ENCODE measurements around the gene TNS4.

The TNS4 gene

GRCh38 chr17:40499551-40500189 lies 1.8 kb downstream of the TNS4 start:
- peak; percentile 68 to 90 for DNase-seq (ENCODE audit: low read depth in 2 of 2)
- no peak overlapping the region for H3K4me3 ChIP-seq (replicated peaks in 1 of 2; ENCODE audit: low read depth in 2 of 2, low read length in 2 of 2)

DNA sequence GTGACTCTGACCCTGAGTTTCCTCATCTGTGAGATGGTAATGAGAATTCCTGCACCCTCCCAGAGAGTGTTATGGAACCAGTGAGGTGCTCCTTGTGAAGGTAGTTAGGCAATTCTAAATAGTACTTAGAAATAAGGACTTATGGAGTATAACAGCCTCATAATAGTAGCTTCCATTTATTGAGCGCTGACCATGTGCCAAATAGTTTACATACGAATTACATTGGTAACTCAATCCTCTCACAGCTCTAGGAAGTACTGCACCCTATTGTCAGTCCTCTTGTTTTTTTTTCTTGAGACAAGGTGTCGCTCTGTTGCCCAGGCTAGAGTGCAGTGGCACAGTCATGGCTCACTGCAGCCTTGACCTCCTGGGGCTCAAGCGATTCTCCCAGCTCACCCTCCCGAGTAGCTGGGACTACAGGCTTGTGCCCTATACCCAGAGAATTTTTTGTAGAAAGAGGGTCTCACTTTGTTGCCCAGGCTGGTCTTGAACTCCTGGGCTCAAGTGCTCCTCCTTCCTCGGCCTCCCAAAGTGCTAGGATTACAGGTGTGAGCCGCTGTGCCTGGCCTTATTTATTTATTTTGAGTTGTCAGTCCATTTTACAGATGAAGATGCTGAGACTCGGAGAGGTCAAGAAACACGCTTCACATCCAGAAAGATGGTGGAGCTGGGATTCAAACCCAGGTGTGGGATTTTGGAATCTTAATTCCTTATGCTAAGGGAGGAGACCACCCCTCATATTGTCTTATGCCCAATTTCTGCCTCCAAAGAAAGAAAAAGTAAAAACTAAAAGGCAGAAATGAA lies 2.9 kb downstream of the TNS4 start:
- no peak overlapping the region for H3K4me3 ChIP-seq (replicated peaks in 1 of 2; ENCODE audit: low read depth in 2 of 2, low read length in 2 of 2)
- no peak for TF ChIP-seq CTCF (IDR thresholded peaks at IDR 0.05; ENCODE audit: low read depth, low read length)

More at GRCh38 chr17:40499551-40500189, 1.8 kb downstream of the TNS4 start:
- TF ChIP-seq CTCF (IDR thresholded peaks at IDR 0.05; ENCODE audit: low read depth, low read length) = no peak

DNA sequence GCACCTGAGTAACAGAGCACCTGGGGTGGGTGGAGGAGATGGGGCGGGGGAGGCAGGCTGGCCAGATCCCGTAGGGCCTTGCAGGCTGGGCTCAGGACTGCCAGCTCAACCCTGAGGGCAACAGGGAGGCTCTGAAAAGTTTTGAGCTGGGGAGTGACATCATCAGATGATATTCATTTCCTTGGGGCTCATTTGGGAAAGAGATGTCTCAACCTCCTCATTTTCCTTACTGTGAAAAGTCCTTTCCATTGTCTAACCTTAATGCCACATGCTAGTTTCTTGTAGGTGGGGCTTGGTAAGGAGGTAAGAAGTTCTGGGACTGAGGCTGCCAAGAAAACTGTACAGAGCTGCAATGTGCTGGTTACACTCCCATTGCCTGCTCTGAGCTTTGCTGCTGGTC lies 3.7 kb downstream of the TNS4 start:
- H3K4me3 ChIP-seq (replicated peaks in 1 of 2; ENCODE audit: low read depth in 2 of 2, low read length in 2 of 2) = no peak overlapping the region
- DNase-seq (ENCODE audit: low read depth in 2 of 2) = peak; percentile 61 to 81
- no peak for TF ChIP-seq CTCF (IDR thresholded peaks at IDR 0.05; ENCODE audit: low read depth, low read length)

More for the DNA sequence above, 2.9 kb downstream of the TNS4 start:
- no peak for DNase-seq (ENCODE audit: low read depth in 2 of 2)

- no peak for DNase-seq (ENCODE audit: low read depth in 2 of 2)
- H3K4me3 ChIP-seq (replicated peaks in 1 of 2; ENCODE audit: low read depth in 2 of 2, low read length in 2 of 2) = no peak overlapping the region
- no peak for TF ChIP-seq CTCF (IDR thresholded peaks at IDR 0.05; ENCODE audit: low read depth, low read length)
These were observed 4.6 kb downstream of the TNS4 start for GRCh38 chr17:40496634-40497420.

DNA sequence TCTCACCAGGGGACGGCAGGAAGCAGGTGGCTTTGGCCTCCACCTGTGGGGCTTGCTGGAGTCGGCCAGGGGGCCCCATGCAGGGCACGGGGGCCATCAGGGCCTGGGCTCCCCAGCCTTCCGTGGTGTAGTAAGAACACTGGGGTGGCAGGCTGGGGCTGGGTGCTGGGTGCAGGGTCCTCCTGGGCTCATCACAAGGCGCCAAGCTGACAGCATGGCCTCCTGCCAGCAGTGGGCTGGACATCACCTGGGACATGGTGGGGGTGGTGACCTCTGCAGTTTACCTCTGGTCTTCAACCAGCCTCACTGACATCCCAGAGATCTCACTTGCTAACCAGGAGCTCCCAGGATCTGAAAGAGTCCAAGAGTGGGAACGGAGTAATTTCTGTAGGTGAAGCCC lies 5.3 kb downstream of the TNS4 start:
- H3K4me3 ChIP-seq (replicated peaks in 1 of 2; ENCODE audit: low read depth in 2 of 2, low read length in 2 of 2) = no peak overlapping the region
- no peak for DNase-seq (ENCODE audit: low read depth in 2 of 2)
- TF ChIP-seq CTCF (IDR thresholded peaks at IDR 0.05; ENCODE audit: low read depth, low read length) = no peak

GRCh38 chr17:40495140-40495539 lies 6.3 kb downstream of the TNS4 start:
- DNase-seq (ENCODE audit: low read depth in 2 of 2) = no peak
- TF ChIP-seq CTCF (IDR thresholded peaks at IDR 0.05; ENCODE audit: low read depth, low read length) = no peak
- no peak overlapping the region for H3K4me3 ChIP-seq (replicated peaks in 1 of 2; ENCODE audit: low read depth in 2 of 2, low read length in 2 of 2)

Measured in cardiac fibroblast (primary cell).